SJSA1 (cell line): ENCODE data around the gene SLC36A3. TPM values are rescaled to one million over a fixed set of nuclear protein-coding genes. Genes with fewer than 3 reads are reported as not detected.
"Not testable (repeated sequence)": the region's sequence is repeated elsewhere in the genome, so short reads cannot be mapped to it uniquely, and the experiment has no call there.

Experiments used
- DNase-seq, 2 experiments: peaks; one replicate each; pipeline ENCODE4 v3.0.0-alpha.2; 2015 to 2020; ENCODE audit warnings: low spot score in 2 of 2, low read depth in 1 of 2
- H3K27ac ChIP-seq: fragments of 250-450 bp; sonication (Bioruptor Pico); 2 replicates; pipeline ENCODE4 v1.5.1; 2020; ENCODE audit warnings: mild to moderate bottlenecking, moderate library complexity
- H3K27me3 ChIP-seq: fragments of 250-450 bp; sonication (Bioruptor Pico); replicated peaks from 2 replicates; pipeline ENCODE4 v1.5.1; 2020; ENCODE audit warnings: mild to moderate bottlenecking, moderate library complexity
- H3K36me3 ChIP-seq: fragments of 250-450 bp; sonication (Bioruptor Pico); 2 replicates; pipeline ENCODE4 v1.5.1; 2020; ENCODE audit warnings: mild to moderate bottlenecking
- H3K4me1 ChIP-seq: fragments of 250-450 bp; sonication (Bioruptor Pico); replicated peaks from 2 replicates; pipeline ENCODE4 v1.6.1; 2021; ENCODE audit warnings: mild to moderate bottlenecking
- H3K4me3 ChIP-seq: fragments of 250-450 bp; sonication (Bioruptor Pico); 2 replicates; pipeline ENCODE4 v1.5.1; 2020; ENCODE audit warnings: mild to moderate bottlenecking
- H3K9me3 ChIP-seq: fragments of 250-450 bp; sonication (Bioruptor Pico); replicated peaks from 2 replicates; pipeline ENCODE4 v1.5.1; 2020; ENCODE audit warnings: mild to moderate bottlenecking
- total RNA-seq: library from RNA; depleted of rRNA; stranded (reverse); fragments of >200 nt; shearing (Covaris generic); gene quantifications from 2 replicates; pipeline ENCODE4 v1.2.3, GENCODE V29; 2014

Gene SLC36A3
- total RNA-seq, 1 experiment from 2014 or later = not detected

DNA sequence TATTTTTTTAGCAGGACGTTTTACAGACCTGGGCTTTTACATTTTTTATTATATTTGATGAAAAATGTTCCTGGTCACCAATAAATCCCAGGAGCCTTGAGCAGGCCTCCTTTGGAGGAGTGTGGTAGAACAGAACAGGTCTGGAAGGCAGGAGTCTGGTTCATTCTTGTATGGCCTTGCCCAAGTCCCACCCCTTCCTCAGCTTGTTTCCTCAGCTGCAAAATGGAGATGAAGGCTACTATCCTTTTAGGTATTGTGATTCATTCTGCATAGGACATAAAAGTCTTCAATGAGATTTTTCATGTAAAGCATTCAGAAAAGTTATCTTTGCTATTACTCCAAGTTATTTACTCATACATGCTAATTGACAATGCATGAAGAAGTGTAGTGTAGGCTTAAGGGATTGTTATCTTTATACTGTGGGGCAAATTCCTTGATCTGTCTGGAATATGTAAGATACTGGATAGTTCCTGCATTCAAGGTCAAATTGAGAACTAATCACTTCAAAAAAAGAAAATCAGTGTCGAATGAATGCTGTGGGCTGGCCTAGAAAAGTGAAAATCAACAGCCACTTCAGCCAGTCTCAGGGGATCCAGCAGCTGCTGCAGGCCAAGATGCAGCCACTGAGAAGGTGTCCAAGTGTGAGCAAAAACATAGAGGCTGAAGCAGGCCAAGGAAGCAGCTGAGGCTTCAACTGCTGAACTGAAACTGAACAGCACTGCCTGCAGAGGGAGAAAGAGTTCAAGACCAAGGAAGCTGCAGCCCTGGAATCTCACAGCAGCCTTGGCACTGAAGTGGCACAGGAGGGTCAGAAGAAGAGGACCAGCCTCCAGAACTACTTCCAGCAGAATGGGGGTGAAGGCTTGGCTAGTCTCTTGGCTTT, 15.5 kb upstream of the SLC36A3 start:
- Histone ChIP-seq H3K9me3 (no peaks in the 10 kb centered on the region), H3K4me1 (no peaks in the 10 kb centered on the region), H3K36me3 (no peaks in the 10 kb centered on the region), H3K4me3 (no peak overlapping the region), H3K27ac (no peak overlapping the region), H3K27me3 (peaks cover 2% of the 10 kb centered on the region; the same call in 1 of the 2 replicates)
- peak in 1 of 2 experiments; percentile 34 for DNase-seq

DNA sequence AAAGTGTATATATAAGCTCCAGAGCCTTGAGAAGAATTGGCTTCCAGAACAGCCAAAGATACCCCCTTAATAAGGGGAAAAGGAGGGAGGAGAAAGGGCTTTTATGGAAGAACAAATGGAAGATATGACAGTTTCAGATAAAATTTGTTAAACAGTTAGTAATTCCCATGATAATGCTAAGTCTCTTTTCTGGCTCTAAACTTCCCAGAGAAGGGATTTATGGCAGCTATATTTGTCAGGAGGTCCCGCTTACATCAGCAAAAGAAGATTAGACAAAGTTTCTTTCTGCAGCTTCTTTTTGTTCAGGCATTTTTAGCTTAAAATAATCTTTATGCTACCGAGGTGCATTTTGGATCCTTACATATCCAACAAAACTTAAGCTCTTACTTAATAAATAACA, 14.3 kb upstream of the SLC36A3 start:
- Histone ChIP-seq H3K36me3 (no peaks in the 10 kb centered on the region), H3K4me3 (no peak overlapping the region), H3K27ac (no peak overlapping the region), H3K4me1 (no peaks in the 10 kb centered on the region), H3K27me3 (peaks cover 2% of the 10 kb centered on the region), H3K9me3 (0 out of 2 replicates have a peak, but pooled peaks cover 2% of the 10 kb centered on the region)
- no peak for DNase-seq

DNA sequence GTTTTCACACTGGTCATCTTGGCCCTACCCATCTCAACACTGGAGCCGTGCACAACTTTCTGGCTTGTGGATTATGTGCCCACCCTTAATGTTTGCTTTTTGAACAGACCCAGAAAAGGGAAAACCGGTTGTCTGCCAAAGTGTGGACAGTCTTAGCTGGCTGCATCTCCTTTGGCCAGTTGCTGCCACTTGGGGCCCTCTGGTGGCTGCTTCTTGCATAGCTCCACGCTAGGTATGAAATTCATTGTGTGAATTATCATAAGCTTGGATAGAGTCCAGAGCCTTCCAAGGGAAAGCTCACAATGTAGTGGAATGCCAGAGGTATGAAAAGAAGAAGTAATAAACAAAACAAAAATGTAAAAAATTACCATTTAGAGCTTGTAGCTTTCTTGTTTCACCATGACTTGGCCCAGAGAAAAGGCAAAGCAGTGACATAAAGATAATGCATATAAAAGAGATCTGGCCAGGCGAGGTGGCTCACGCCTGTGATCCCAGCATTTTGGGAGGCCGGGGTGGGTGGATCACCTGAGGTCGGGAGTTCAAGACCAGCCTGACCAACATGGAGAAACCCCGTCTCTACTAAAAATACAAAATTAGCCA, 12.5 kb upstream of the SLC36A3 start:
- Histone ChIP-seq H3K27me3 (peaks cover 2% of the 10 kb centered on the region), H3K36me3 (no peaks in the 10 kb centered on the region), H3K27ac (no peak overlapping the region), H3K4me3 (no peak overlapping the region), H3K4me1 (no peaks in the 10 kb centered on the region), H3K9me3 (0 out of 2 replicates have a peak, but pooled peaks cover 2% of the 10 kb centered on the region)
- peak; percentile 50 to 73 for DNase-seq

DNA sequence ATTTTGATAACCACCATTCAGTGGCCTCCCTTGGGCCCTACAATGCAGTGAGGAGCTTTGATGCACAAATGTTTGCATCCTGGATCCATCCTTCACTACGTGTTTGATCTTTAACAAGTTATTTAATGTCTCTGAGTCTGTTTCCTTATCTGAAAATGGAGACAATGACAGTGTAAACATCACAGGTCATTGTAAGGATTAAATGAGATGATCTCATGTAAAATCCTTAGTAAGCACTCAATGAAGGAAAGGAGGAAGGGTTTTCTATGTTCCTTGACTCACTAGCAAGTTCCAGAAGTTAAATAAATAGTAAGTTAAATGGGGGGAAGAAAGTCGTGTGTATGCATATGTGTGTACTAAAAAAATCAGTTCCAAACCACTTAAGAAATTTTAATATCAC, 9.8 kb upstream of the SLC36A3 start:
- no peak for DNase-seq
- Histone ChIP-seq H3K4me3 (no peak overlapping the region), H3K27ac (no peak overlapping the region), H3K27me3 (peaks cover 2% of the 10 kb centered on the region), H3K9me3 (peaks cover 2% of the 10 kb centered on the region; the same call in 1 of the 2 replicates), H3K4me1 (no peaks in the 10 kb centered on the region), H3K36me3 (no peaks in the 10 kb centered on the region)

DNA sequence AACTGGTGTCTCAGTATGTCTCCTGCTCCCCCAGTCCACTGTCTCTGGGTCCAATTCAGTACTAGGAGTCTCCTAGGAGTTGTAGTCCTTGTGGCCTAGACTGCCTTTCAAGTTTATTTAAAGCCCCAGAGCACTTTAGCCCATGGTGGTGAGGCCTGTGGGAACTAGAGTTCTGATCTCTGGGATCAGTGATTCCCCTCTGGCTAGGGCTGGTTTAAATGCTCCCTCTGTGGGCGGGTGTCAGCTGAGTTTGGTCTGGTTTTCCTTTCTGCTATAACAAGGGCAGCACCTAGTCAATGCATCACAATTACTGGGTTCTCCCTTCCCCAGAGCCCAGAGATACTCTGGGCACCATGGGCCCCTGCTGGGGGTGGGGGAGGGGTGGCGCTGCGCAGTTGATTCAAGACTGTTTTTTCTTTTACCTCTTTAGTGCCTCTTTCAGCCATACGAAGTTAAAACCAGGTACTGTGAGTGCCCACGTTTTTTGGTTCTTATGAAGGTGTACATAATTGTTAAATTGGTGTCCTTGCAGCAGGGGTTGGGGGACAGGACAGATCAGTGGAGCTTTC, 9.3 kb upstream of the SLC36A3 start:
- peaks cover 2% of the 10 kb centered on the region; the same call in 1 of the 2 replicates for H3K9me3 ChIP-seq
- H3K27ac ChIP-seq = no peak overlapping the region
- DNase-seq = peak in 1 of 2 experiments; percentile 38
- H3K4me3 ChIP-seq = no peak overlapping the region
- H3K4me1 ChIP-seq = no peaks in the 10 kb centered on the region
- no peaks in the 10 kb centered on the region for H3K36me3 ChIP-seq
- H3K27me3 ChIP-seq = peaks cover 2% of the 10 kb centered on the region

DNA sequence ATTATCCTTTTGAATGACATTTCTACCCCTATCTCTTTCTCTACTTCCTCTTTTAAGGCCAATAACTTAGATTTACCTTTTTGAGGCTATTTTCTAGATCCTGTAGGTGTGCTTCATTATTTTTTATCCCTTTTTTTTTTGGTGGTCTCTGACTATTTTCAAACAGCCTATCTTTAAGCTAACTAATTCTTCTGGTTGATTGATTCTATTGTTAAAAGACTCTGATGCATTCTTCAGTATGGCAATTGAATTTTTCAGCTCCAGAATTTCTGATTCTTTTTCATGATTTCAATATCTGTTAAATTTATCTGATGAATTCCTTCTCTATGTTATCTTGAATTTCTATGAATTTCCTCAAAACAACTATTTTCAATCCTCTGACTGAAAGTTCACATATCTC, 7.4 kb upstream of the SLC36A3 start:
- no peaks in the 10 kb centered on the region for H3K4me1 ChIP-seq
- H3K27ac ChIP-seq = no peak overlapping the region
- no peaks in the 10 kb centered on the region for H3K36me3 ChIP-seq
- H3K4me3 ChIP-seq = no peak overlapping the region
- peaks cover 2% of the 10 kb centered on the region; the same call in 1 of the 2 replicates for H3K27me3 ChIP-seq
- no peak for DNase-seq
- H3K9me3 ChIP-seq = peaks cover 2% of the 10 kb centered on the region; the same call in 1 of the 2 replicates

DNA sequence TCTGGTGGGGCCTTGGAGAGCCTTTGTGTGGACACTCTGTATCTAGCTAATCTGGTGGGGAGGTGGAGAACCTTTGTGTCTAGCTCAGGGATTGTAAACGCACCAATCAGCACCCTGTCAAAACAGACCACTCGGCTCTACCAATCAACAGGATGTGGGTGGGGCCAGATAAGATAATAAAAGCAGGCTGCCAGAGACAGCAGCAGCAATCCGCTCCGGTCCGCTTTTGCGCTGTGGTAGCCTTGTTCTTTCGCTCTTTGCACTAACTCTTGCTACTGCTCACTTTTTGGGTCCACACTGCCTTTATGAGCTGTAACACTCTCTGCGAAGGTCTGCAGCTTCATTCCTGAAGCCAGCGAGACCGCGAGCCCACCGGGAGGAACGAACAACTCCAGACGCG, 6.3 kb upstream of the SLC36A3 start:
- H3K27ac ChIP-seq, H3K9me3 ChIP-seq, H3K27me3 ChIP-seq, H3K4me3 ChIP-seq, H3K4me1 ChIP-seq, H3K36me3 ChIP-seq: not testable (repeated sequence)
- DNase-seq = peak in 1 of 2 experiments; percentile 37

DNA sequence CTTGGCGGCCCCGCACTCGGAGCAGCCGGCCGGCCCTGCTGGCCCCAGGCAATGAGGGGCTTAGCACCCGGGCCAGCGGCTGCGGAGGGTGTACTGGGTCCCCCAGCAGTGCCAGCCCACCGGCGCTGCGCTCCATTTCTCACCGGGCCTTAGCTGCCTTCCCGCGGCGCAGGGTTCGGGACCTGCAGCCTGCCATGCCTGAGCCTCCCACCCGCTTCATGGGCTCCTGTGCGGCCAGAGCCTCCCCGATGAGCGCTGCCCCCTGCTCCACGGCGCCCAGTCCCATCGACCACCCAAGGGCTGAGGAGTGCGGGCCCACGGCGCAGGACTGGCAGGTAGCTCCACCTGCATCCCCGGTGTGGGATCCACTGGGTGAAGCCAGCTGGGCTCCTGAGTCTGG, 5.7 kb upstream of the SLC36A3 start:
- not testable (repeated sequence) for H3K27me3 ChIP-seq, H3K4me3 ChIP-seq, H3K9me3 ChIP-seq, H3K4me1 ChIP-seq, H3K36me3 ChIP-seq, H3K27ac ChIP-seq
- DNase-seq = peak in 1 of 2 experiments; percentile 41

DNA sequence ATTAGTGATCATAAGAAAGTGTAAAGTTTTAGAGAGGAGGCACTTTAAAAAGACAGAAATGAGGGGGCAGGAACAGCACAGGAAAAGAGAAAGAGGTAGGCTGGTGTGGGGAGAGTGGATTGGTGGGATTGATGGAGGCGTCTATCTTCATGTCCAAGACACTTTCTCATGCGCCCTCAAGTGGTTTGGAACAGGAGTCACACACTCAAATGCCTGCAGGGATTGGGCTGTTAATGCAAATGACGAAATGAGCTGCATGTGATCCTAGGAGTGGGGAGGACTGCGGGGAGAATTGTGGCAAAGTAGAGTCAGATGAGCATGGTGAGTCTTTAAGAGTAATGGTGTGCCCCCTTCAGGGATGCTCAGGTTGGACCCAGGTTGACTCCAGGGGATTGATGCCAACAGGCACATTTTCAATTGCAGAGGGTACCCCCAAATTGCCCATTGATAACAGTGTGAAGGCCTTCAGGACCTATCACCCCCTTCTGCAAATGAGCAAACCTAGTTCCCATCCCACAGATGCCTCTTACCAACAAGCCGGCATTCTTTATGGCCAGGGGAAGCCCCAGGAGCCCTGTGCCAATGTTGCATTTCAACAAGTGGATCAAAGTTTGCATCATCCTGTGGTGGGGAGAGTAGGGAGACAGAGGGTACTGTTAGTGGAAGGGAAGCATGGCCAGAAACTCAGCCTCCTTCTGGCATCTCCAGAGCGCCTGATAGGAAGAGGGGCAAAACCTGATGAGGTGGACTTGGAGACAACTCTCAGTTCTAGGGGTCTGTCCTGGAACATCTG, 5.3 kb downstream of the SLC36A3 start:
- H3K4me3 ChIP-seq = no peak overlapping the region
- peak in 1 of 2 experiments; percentile 19 for DNase-seq
- H3K4me1 ChIP-seq = no peaks in the 10 kb centered on the region
- no peak overlapping the region for H3K27ac ChIP-seq
- no peaks in the 10 kb centered on the region for H3K36me3 ChIP-seq
- no peaks in the 10 kb centered on the region for H3K9me3 ChIP-seq
- H3K27me3 ChIP-seq = no peaks in the 10 kb centered on the region

DNA sequence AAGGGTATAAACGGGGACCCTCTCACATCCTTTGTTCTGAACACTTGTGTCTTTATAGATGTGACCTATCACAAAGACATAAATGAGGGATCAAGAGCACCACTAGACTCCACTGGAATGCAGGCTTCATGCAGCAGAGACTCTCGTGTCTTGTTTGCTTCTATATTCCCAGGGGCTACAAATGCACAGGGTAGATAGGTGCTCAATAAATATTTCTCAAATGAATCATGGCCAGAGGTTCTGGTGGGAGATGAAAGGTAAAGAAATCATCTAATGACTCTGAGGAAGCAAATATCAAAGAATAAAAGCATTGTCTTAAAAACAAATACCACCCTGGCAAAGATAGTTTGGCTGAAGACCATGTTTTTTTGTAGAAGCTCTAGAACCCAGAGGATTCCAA, 6.6 kb downstream of the SLC36A3 start:
- Histone ChIP-seq H3K4me3 (no peak overlapping the region), H3K27ac (no peak overlapping the region), H3K36me3 (no peaks in the 10 kb centered on the region), H3K27me3 (no peaks in the 10 kb centered on the region), H3K4me1 (no peaks in the 10 kb centered on the region), H3K9me3 (no peaks in the 10 kb centered on the region)
- peak in 1 of 2 experiments; percentile 5 for DNase-seq

DNA sequence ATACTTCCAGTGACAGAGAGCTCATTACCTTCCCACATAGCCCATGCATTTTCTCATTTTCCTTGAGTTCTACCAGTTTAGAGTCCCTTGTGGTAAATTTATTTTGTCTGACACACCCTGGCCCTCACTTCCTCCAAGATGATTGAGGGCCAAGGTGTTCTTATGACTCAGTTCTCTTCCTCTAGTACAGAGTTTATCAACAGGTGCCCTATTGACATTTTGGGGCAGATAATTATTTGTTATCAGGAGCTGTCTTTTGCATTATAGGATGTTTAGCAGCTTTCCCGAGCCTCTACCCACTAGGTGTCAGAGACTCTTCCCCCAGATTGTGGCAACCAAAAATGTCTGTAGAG, 7.1 kb downstream of the SLC36A3 start:
- Histone ChIP-seq H3K4me1 (no peaks in the 10 kb centered on the region), H3K27ac (no peak overlapping the region), H3K36me3 (no peaks in the 10 kb centered on the region), H3K4me3 (no peak overlapping the region), H3K9me3 (no peaks in the 10 kb centered on the region), H3K27me3 (no peaks in the 10 kb centered on the region)
- no peak for DNase-seq

DNA sequence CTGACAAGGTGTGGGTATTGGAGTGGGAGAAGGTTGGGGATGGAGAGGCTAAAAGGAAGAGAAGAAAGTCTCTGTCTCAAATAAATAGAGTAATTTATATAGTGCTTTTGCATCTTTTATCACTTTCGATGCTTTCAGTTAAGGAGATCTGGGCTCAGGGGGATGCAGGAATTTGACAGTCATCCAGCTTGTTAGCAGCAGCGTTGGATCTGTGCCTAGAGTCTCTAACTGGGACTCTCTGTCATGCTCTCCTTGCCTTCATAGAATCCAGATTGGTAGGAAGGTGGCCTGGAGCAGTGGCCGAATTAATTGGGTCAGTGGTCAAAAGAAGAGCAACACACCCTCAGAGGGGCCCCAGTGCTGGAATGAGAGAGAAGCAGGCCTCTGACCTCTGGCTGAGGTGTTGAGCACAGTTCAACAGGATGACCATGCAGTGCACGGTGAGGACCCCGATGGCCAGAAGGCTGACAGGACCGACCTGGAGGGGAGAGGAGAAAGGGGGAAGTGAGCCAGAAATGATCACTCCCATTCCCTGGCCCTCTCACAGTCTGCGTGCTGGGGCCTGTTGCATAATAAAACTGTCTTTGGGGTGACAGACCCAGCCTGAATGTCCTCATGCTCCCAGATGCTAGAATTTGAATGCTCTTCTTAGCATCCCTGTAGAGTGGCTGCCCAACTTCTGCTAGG, 7.6 kb downstream of the SLC36A3 start:
- Histone ChIP-seq H3K36me3 (no peaks in the 10 kb centered on the region), H3K9me3 (no peaks in the 10 kb centered on the region), H3K27me3 (no peaks in the 10 kb centered on the region), H3K27ac (no peak overlapping the region), H3K4me1 (no peaks in the 10 kb centered on the region), H3K4me3 (no peak overlapping the region)
- peak in 1 of 2 experiments; percentile 34 for DNase-seq

DNA sequence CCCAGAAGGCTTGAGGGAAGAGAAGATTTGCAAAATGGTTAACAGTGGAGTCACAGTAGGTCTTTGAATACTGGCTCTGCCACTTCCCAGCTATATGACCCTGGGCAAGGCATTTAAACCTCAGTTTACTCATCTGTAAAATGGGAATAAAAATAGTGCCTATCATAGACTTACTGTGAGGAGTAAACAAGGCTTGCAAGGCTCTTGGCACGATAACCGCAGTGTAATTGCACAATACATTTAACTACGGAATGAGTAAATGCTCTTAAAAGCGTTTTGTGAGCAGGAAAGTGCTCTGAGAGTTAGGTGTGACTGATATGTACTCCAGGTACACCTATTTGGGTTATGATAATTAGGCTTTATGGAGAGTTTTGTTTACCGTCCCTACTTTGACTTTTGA, 8.4 kb downstream of the SLC36A3 start:
- no peaks in the 10 kb centered on the region for H3K36me3 ChIP-seq
- H3K4me1 ChIP-seq = no peaks in the 10 kb centered on the region
- H3K27ac ChIP-seq = no peak overlapping the region
- no peaks in the 10 kb centered on the region for H3K27me3 ChIP-seq
- H3K4me3 ChIP-seq = no peak overlapping the region
- no peaks in the 10 kb centered on the region for H3K9me3 ChIP-seq
- peak in 1 of 2 experiments; percentile 12 for DNase-seq
